Iris pigment epithelial cell (primary cell): ENCODE results near the gene NXN.
"Not testable (repeated sequence)": the region's sequence is repeated elsewhere in the genome, so short reads cannot be mapped to it uniquely, and the experiment has no call there.

ENCODE experiments used
- DNase-seq: peaks from one replicate; pipeline ENCODE4 v3.0.0-alpha.2; 2011; ENCODE audit warnings: low read depth

Gene NXN

GRCh38 chr17:800446-801242 is 178.9 kb downstream of the NXN start:
- DNase-seq: no peak

GRCh38 chr17:799261-799660 is 180.3 kb downstream of the NXN start:
- no peak for DNase-seq

GRCh38 chr17:798246-798645 is 181.3 kb downstream of the NXN start:
- DNase-seq: no peak

GRCh38 chr17:797236-797840 is 182.2 kb downstream of the NXN start:
- DNase-seq: no peak

- no peak for DNase-seq
Measured at GRCh38 chr17:796609-797008, 183.0 kb downstream of the NXN start.

DNA sequence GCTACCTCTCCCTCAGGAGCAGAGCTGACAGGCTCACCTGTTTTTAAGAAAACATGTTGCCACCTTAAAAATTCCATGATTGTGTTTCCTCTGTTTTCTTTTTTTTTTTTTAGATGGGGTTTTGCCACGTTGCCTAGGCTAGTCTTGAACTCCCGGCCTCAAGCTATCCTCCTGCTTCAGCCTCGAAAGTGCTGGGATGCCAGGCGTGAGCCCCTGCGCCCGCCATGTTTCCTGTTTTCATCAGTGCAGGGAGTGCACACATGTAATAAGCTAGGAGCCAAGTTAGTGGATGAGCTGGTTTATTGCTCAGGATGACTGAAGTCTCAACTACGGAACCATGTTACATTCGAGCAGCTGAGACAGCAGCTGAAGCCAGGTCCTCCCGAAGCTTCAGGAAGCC is 183.9 kb downstream of the NXN start:
- DNase-seq: no peak

DNA sequence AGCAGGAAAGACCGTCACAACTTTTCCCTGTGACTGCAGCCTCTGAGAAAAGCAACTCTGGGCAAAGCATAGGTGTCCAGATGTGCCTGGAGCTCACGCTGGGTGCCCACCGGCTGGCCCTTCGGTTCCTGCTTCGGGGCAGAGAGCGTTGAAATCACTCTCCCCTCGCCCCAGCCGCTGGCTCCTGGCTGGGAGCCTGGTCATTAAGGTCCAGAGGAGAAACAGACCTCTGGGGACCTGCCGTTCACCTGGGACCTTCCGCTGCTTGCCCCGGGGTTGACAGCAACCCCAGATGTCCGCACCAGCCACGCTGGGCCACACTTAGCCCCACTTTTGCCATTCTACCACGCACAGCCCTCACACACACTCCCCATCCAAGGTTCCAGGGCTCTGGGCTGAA is 184.3 kb downstream of the NXN start:
- DNase-seq: no peak

GRCh38 chr17:794876-795275 is 184.7 kb downstream of the NXN start:
- peak; percentile 70 for DNase-seq

DNA sequence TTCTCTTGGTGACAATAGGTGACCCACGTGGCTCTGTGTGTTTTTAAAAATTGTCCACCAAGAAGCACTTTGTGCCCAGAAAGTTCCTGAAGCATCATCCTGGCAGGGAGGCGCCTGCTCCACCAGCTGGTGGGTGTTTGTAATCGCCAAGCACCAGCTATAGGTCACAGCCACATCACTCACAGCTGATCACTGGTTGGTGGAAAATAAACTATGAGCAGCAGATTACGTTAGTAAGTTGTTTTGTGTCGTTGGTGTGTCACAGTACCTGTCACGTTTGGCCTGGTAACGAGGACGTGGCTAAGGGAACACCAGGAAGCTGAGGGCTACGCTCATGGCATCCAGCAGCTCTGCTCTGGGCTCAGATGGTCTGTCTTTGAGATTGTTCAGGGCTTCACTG is 187.3 kb downstream of the NXN start:
- DNase-seq: no peak

- DNase-seq: no peak
Measured at GRCh38 chr17:791829-792228, 187.7 kb downstream of the NXN start.

DNA sequence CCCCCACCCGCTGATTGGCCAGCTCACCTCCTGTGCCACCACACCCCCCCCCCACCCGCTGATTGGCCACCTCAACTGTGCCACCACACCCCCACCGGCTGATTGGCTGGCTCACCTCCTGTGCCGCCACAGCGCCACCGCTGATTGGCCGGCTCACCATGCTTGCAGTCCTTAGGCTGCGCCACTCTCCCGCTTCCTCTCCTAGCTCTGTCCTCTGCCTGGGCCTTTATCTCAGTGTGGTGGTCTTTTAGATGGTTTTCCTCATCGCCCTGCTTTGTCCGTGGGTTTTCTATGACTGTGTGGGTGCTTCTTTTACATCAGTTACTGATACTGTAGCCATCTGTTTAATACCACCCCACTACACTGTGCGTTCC is 188.7 kb downstream of the NXN start:
- peak; percentile 16 for DNase-seq

DNA sequence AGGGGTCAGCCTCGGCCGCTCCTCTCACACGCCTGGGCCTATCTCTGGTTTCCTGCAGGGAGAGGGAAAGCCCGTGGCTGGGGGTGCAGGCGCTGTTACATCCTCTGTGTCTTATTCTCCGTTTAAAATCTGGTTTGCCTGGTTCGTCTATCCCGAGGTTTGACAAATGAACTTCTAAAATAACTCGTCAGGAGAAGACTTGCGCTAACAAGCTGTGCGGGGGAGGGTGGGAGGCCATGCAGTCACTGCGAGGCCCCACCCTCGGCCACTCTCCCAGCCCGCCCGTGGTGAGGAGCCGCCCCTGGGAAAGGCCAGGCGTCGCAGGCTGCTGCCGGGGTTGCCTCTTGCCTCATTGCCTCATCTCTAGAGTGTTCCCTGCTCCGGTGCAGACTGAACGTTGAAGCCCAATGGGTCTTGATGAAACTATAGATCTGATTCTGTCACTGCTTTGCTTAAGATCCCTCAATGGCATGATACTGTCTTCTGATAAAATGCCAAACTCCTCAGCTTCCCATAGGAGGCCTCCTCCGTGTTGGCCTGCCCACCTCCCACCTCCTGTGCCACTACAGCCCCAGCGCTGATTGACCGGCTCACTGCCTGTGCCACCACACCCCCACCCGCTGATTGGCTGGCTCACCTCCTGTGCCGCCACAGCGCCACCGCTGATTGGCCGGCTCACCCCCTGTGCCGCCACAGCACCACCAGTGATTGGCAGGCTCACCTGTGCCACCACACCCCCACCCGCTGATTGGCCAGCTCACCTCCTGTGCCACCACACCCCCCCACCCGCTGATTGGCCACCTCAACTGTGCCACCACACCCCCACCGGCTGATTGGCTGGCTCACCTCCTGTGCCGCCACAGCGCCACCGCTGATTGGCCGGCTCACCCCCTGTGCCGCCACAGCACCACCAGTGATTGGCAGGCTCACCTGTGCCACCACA is 189.4 kb downstream of the NXN start:
- peak; percentile 56 for DNase-seq

DNA sequence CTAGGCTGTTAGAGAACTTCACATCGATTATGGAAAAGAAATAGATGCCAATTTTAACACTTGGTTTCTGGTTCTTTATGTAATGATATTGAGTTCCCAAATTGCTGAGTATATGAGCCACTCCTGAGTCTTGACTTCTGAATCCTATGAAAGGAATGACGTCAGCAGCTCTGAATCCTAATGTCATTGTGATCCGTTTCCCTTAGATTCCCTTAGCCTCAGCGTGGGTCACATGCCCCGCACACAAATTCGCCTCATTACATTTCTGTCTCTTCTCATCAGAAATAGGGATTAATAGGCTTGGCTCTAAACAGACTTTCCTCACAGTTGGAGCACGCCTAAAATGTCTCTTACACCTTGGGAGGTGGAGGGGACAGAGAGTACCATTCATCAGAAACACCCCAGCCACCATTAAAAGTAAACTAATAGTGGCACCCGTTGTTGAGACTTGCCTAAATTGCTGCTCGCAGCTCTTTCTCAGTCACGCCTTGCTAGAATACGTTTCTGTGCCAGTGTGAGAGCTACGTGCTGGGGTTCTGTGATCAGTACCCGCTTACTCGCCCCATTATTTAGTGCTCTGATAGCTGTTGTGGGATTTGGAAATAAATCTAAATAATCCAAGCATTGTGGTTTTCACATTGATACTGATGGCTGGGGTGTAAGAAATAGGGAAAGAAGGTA is 190.3 kb downstream of the NXN start:
- DNase-seq: no peak

DNA sequence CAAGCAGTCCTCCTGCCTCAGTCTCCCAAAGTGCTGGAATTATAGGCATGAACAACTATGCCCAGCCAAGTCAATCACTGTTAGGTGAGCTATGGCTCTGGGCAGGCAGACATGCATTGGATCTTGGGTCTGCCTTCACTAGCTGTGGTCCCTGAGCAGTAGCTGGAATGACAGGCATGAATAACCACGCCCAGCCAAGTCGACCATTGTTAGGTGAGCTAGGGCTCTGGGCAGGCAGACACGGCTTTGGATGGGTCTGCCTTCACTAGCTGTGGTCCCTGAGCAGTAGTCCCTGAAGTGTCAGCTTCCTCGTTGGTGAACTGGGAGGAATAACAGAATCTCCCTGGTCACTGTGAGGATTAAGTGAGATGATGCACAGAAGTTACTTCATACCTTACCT is 191.0 kb downstream of the NXN start:
- DNase-seq: no peak

- no peak for DNase-seq
Measured at GRCh38 chr17:787641-788221, 191.8 kb downstream of the NXN start.

- not testable (repeated sequence) for DNase-seq
Measured at GRCh38 chr17:785901-786300, 193.7 kb downstream of the NXN start.

DNA sequence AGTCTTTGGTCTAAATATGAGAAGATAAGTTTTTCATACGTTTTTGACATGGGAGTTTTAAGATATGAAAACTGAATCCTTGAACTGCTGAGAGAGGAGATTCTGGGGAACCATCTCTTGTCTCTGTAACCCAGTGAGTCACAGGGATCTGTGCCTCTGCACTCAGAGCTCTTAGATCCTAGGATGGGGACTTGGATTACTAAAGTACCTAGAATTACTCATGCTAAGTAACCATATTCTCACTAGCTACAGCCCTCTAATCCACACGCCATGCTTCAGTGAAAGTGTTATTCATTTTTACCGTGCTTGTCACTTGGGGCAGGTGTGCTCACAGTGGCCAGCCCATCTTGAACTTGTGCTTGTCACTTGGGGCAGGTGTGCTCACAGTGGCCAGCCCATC is 195.4 kb downstream of the NXN start:
- no peak for DNase-seq

DNA sequence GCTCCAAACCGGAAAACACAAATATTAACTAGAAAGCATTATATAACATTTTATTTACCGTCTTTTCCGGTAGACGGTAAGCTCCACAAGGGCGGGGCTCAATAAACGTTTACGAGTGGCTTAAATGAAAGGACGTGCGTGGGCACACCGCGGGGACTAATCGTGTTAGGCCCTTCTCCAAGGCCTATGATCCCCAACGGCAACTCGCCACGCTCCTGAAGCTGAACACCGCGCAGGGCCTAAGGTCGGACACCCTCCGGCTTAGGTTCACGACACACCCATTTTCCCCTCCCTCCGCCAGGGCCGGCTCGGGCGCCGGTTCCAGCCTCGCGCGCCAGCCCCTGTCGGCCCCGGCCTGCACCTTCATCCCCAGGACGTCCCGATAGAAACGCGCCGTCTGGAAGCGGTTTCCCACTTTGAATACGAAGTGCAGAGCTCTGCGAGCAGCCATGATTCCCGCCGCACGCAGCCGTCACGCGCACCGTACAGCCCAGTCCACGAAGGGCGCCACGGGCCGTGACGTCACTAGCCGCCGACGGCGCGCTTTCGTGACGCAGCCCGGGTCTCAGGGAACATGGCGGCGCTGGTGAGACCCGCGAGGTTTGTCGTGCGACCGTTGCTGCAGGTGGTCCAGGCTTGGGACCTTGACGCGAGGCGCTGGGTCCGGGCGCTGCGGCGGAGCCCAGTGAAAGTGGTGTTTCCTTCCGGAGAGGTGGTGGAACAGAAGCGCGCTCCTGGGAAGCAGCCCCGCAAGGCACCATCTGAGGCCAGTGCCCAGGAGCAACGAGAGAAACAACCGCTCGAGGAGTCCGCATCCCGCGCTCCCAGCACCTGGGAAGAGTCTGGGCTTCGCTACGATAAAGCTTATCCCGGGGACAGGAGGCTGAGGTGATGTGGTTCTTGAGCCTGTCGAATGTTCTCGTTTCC is 197.5 kb downstream of the NXN start, which contains the start of the genes GLOD4 and MRM3:
Gene GLOD4, minus strand, starts transcription at position 476 of the 927 bp plus-strand sequence. Its CDS starts 25 bp downstream, at position 451.
Gene MRM3, plus strand, starts transcription at position 549 of the 927 bp plus-strand sequence. Its CDS starts 26 bp downstream, at position 575.
- DNase-seq: peak; percentile 85

DNA sequence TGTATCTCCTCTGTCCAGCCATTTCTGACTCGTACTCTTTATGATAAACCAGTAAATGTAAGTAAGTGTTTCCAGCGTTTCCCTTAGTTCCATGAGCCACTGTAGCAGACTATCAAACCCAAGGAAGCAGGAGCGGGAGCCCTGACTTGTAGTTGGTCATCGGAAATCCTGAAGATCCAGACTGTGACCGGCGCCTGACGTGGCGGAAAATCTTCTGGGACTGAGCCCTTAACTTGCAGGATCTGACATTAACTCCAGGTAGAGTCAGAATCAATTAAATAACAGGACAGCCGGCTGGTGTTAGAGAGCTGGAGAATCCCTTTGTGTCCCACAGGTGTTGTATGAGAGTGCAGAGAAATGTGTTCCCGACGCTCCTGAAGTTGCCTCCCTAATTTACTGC is 201.5 kb downstream of the NXN start:
- no peak for DNase-seq

GRCh38 chr17:774313-774584 is 205.3 kb downstream of the NXN start:
- DNase-seq: no peak
